WERI-Rb-1 (cell line): ENCODE results near the gene TBC1D1.

Experiments
- DNase-seq: peaks from one replicate; pipeline ENCODE4 v3.0.0-alpha.2; 2020
- H3K27ac ChIP-seq: fragments of 250-450 bp; sonication (Bioruptor Pico); 2 replicates; pipeline ENCODE4 v1.5.1; 2020; ENCODE audit warnings: mild to moderate bottlenecking, moderate library complexity
- H3K27me3 ChIP-seq: fragments of 250-450 bp; sonication (Bioruptor Pico); 2 replicates; pipeline ENCODE4 v1.5.1; 2021; ENCODE audit warnings: mild to moderate bottlenecking, low read depth, moderate library complexity; ENCODE audit not compliant: insufficient read depth, severe bottlenecking
- H3K36me3 ChIP-seq: fragments of 250-450 bp; sonication (Bioruptor Pico); 2 replicates; pipeline ENCODE4 v1.5.1; 2020; ENCODE audit warnings: mild to moderate bottlenecking, moderate library complexity
- H3K4me3 ChIP-seq: 2 replicates; pipeline ENCODE4 v1.5.1; 2011; ENCODE audit warnings: low read depth, mild to moderate bottlenecking, control low read depth, low read length
- H3K9me3 ChIP-seq: fragments of 250-450 bp; sonication (Bioruptor Pico); 2 replicates; pipeline ENCODE4 v1.5.1; 2021; ENCODE audit warnings: mild to moderate bottlenecking, moderate library complexity; ENCODE audit not compliant: severe bottlenecking
- CTCF ChIP-seq: IDR thresholded peaks from 2 replicates; pipeline ENCODE4 v1.5.1; 2011; ENCODE audit warnings: low read depth, mild to moderate bottlenecking, control low read depth, inconsistent platforms, low read length

Gene TBC1D1

GRCh38 chr4:37999965-38000364 is 109.1 kb downstream of the TBC1D1 start:
- no peaks in the 10 kb centered on the region for H3K36me3 ChIP-seq
- no peak overlapping the region for H3K4me3 ChIP-seq
- H3K27ac ChIP-seq = no peak overlapping the region
- no peaks in the 10 kb centered on the region for H3K27me3 ChIP-seq
- TF ChIP-seq CTCF = no peak
- no peak for DNase-seq
- H3K9me3 ChIP-seq = no peaks in the 10 kb centered on the region

- Histone ChIP-seq H3K27me3 (no peaks in the 10 kb centered on the region), H3K36me3 (no peaks in the 10 kb centered on the region), H3K4me3 (no peak overlapping the region), H3K9me3 (no peaks in the 10 kb centered on the region), H3K27ac (no peak overlapping the region)
- DNase-seq = no peak
- no peak for TF ChIP-seq CTCF
Measured at GRCh38 chr4:38001927-38002326, 111.0 kb downstream of the TBC1D1 start.

GRCh38 chr4:38002451-38003071 is 111.7 kb downstream of the TBC1D1 start:
- no peak for TF ChIP-seq CTCF
- no peak for DNase-seq

GRCh38 chr4:38003102-38003501 is 112.2 kb downstream of the TBC1D1 start:
- DNase-seq = no peak
- Histone ChIP-seq H3K9me3 (no peaks in the 10 kb centered on the region), H3K4me3 (no peak overlapping the region), H3K36me3 (no peaks in the 10 kb centered on the region), H3K27me3 (no peaks in the 10 kb centered on the region), H3K27ac (no peak overlapping the region)
- no peak for TF ChIP-seq CTCF

More at GRCh38 chr4:38002451-38003071, 111.7 kb downstream of the TBC1D1 start:
- H3K36me3 ChIP-seq = no peaks in the 10 kb centered on the region
- H3K27me3 ChIP-seq = no peaks in the 10 kb centered on the region
- H3K4me3 ChIP-seq = no peak overlapping the region
- no peak overlapping the region for H3K27ac ChIP-seq
- no peaks in the 10 kb centered on the region for H3K9me3 ChIP-seq

GRCh38 chr4:38003628-38004027 is 112.7 kb downstream of the TBC1D1 start:
- H3K9me3 ChIP-seq = no peaks in the 10 kb centered on the region
- H3K27ac ChIP-seq = no peak overlapping the region
- no peaks in the 10 kb centered on the region for H3K27me3 ChIP-seq
- H3K36me3 ChIP-seq = no peaks in the 10 kb centered on the region
- no peak overlapping the region for H3K4me3 ChIP-seq
- no peak for TF ChIP-seq CTCF
- no peak for DNase-seq

- TF ChIP-seq CTCF = no peak
- no peaks in the 10 kb centered on the region for H3K27me3 ChIP-seq
- no peaks in the 10 kb centered on the region for H3K9me3 ChIP-seq
- no peak overlapping the region for H3K4me3 ChIP-seq
- no peak for DNase-seq
- no peaks in the 10 kb centered on the region for H3K36me3 ChIP-seq
- H3K27ac ChIP-seq = no peak overlapping the region
Measured at GRCh38 chr4:38004062-38004461, 113.2 kb downstream of the TBC1D1 start.
